OCI-LY1 (cell line): ENCODE measurements around the gene LMNA.

Experiments
- CTCF ChIP-seq: fragments of 200-600 bp; sonication (generic), shearing (Covaris generic); IDR thresholded peaks from 2 replicates; pipeline ENCODE4 v1.5.1; 2017; ENCODE audit warnings: mild to moderate bottlenecking, antibody characterized with exemption, low read length, moderate library complexity, mixed read lengths
- EZH2 ChIP-seq: fragments of 200-600 bp; sonication (generic), shearing (Covaris generic); IDR thresholded peaks from 2 replicates; pipeline ENCODE4 v1.8.0; 2017; ENCODE audit warnings: borderline replicate concordance, mixed run types, mild to moderate bottlenecking, antibody characterized with exemption, low read length, moderate library complexity, mixed read lengths

DNA sequence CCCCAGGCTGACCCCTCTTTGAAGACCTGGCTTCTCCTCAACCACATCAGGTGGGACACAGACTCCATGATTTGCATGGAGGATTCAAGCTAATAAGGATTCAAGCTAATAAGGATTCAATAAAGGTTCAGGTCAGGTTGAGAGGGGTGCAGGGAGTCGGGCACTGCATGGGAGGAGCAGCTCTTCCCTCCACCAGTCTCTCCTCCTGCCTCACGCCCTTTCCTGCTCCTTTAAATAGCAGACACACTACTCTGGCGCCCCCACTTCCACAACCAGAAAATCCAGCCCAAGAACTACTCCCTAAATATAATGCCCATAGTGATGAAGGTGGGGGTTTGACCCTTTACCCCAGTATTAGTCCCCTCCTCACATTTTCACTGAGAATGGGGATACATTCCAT is 39.3 kb upstream of the LMNA start:
- TF ChIP-seq CTCF (no peak), EZH2 (no peak)
